Testis (tissue), 2 donors: ENCODE measurements around the gene ITGA5.

Experiments used
- POLR2A ChIP-seq: fragments of 450-650 bp; IDR thresholded peaks from one replicate; pipeline ENCODE4 v1.6.1; 2017; ENCODE audit warnings: antibody characterized with exemption, mild to moderate bottlenecking, moderate library complexity
- TF ChIP-seq, protein P1 (sequence below), 3 experiments: fragments of 450-650 bp in 2 of 3; fragments of 200-600 bp in 1 of 3; sonication (generic) in 1 of 3; IDR thresholded peaks; one replicate each; pipeline ENCODE4 v1.5.1; 2016 to 2019; ENCODE audit warnings: antibody characterized with exemption in 3 of 3, mild to moderate bottlenecking in 2 of 3, moderate library complexity in 1 of 3

- TF ChIP-seq, protein P1, sequence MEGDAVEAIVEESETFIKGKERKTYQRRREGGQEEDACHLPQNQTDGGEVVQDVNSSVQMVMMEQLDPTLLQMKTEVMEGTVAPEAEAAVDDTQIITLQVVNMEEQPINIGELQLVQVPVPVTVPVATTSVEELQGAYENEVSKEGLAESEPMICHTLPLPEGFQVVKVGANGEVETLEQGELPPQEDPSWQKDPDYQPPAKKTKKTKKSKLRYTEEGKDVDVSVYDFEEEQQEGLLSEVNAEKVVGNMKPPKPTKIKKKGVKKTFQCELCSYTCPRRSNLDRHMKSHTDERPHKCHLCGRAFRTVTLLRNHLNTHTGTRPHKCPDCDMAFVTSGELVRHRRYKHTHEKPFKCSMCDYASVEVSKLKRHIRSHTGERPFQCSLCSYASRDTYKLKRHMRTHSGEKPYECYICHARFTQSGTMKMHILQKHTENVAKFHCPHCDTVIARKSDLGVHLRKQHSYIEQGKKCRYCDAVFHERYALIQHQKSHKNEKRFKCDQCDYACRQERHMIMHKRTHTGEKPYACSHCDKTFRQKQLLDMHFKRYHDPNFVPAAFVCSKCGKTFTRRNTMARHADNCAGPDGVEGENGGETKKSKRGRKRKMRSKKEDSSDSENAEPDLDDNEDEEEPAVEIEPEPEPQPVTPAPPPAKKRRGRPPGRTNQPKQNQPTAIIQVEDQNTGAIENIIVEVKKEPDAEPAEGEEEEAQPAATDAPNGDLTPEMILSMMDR (IDR thresholded peaks at IDR 0.05), result no peak
- TF ChIP-seq POLR2A, result no peak
Observed at GRCh38 chr12:54386403-54387113, 32.5 kb downstream of the ITGA5 start.
